ENCODE data around the gene VPS4B. TPM values are rescaled to one million over a fixed set of nuclear protein-coding genes. Genes with fewer than 3 reads are reported as not detected.

The VPS4B gene
- total and polyA plus RNA-seq, 10 of the 15 experiments (the other 5 are each of a cell fraction or from before 2014, with no cell fraction given) = 21.4 to 37.6 (median 29.8) TPM

GRCh38 chr18:63430526-63430925 lies 8.2 kb upstream of the VPS4B start:
- RAD21 ChIA-PET (ENCODE audit: unreplicated experiment) = interaction anchor here (0.6 kb wide), 1 partner anchor 272 kb away, joined by 3 read pairs; no protein-coding TSS in a partner anchor
- BruUV-seq (replicated peaks) = no TSS peak
- SMC1A ChIA-PET (ENCODE audit: uncharacterized antibody, unreplicated experiment) = interaction anchor here (2.0 to 3.8 kb wide), 2 partner anchors 9 to 413 kb away, joined by 4 to 13 read pairs; no protein-coding TSS in a partner anchor
- TF ChIP-seq MEF2A (IDR thresholded peaks at IDR 0.05; ENCODE audit: insufficient read depth, low read depth, low read length) (no peak), ZZZ3 (IDR thresholded peaks at IDR 0.05; ENCODE audit: control insufficient read depth, insufficient read length, low read depth) (no peak), YBX1 (IDR thresholded peaks at IDR 0.05) (no peak), NR2C1 (IDR thresholded peaks at IDR 0.05) (no peak), LARP7 (IDR thresholded peaks at IDR 0.05) (no peak), NFYA (IDR thresholded peaks at IDR 0.05; ENCODE audit: borderline replicate concordance, low read depth, low read length) (no peak), FOXM1 (IDR thresholded peaks at IDR 0.05; ENCODE audit: low read depth, low read length) (no peak), BRCA1 (IDR thresholded peaks at IDR 0.05; ENCODE audit: low read depth, low read length) (no peak), ZNF687 (IDR thresholded peaks at IDR 0.05) (no peak), KLF5 (IDR thresholded peaks at IDR 0.05; ENCODE audit: partially characterized antibody) (no peak), MTA3 (IDR thresholded peaks at IDR 0.05; ENCODE audit: borderline replicate concordance, low read length) (no peak), CREB1 (IDR thresholded peaks at IDR 0.05; ENCODE audit: low read depth) (no peak), EZH2 (IDR thresholded peaks at IDR 0.05; ENCODE audit: borderline replicate concordance, control insufficient read depth, low read depth, low read length) (no peak), ZBTB40 (IDR thresholded peaks at IDR 0.05; ENCODE audit: borderline replicate concordance) (no peak)

More at GRCh38 chr18:63430526-63430925, 8.2 kb upstream of the VPS4B start:
- Histone ChIP-seq H3K9me3 (replicated peaks; ENCODE audit: control insufficient read depth, insufficient read depth, low read length) (no peaks in the 10 kb centered on the region), H3K9ac (ENCODE audit: control insufficient read depth, insufficient read depth, low read length) (no peak overlapping the region), H4K20me1 (ENCODE audit: control insufficient read depth, insufficient read depth) (no peaks in the 10 kb centered on the region), H3K27ac (ENCODE audit: control insufficient read depth, insufficient read depth) (no peak overlapping the region), H3K27me3 (replicated peaks in 1 of 2; ENCODE audit: control insufficient read depth in 2 of 2, insufficient read depth in 2 of 2, low read length in 1 of 2) (peaks cover 0 to 5% of the 10 kb centered on the region in 2 experiments; a peak in 1 of 4 replicates), H2AFZ (ENCODE audit: control insufficient read depth, low read depth, low read length) (no peak overlapping the region), H3K4me2 (ENCODE audit: control insufficient read depth, insufficient read depth) (no peak overlapping the region), H3K4me1 (ENCODE audit: control insufficient read depth, insufficient read depth, low read length) (no peaks in the 10 kb centered on the region), H3K36me3 (ENCODE audit: control insufficient read depth in 2 of 2, insufficient read depth in 2 of 2, low read length in 1 of 2) (no peaks in the 10 kb centered on the region), H3K79me2 (ENCODE audit: control insufficient read depth, insufficient read depth, low read length) (no peaks in the 10 kb centered on the region), H3K4me3 (no peak overlapping the region)
- ChIA-PET POLR2A (no interaction called here), CTCF (interaction anchor here (1.7 to 3.9 kb wide), 2 partner anchors 9 to 13 kb away, joined by 3 to 17 read pairs; no protein-coding TSS in a partner anchor)
- FAIRE-seq = no peak
- no peak for ATAC-seq
- intact Hi-C loops (cut with micrococcal nuclease; ENCODE audit: unreplicated experiment) (loop anchor here (5.0 to 10.0 kb wide), 2 partner anchors 78 to 716 kb away; partner anchors contain the start of gene PHLPP1), in situ Hi-C loops (cut with MboI) (no loop called here)
- DNase-seq (ENCODE audit: low read depth, low spot score) = no peak
- 58% methylated on average over 2 of the region's 2 CpGs for whole genome bisulfite sequencing (ENCODE audit: insufficient coverage, insufficient replicate concordance, low lambda C conversion rate, missing lambda C conversion rate)

Measured in GM12878 (cell line).